Measurements from ENCODE around the gene LRCOL1. TPM values are rescaled to one million over a fixed set of nuclear protein-coding genes. Genes with fewer than 3 reads are reported as not detected.

Gene LRCOL1
- total and polyA plus RNA-seq, 3 donors from 2014 or later, result 0.81 to 1.6 TPM; not detected in 1

GRCh38 chr12:132633398-132633797 lies 23.0 kb upstream of the LRCOL1 start:
- 95% methylated on average over 8 of the region's 8 CpGs for WGBS, 2 donors
- intact Hi-C loops (cut with DNase I; ENCODE audit: low total_unique reads), result no loop called here
- Histone ChIP-seq H3K4me1 (no peaks in the 10 kb centered on the region), H3K9me3 (no peaks in the 10 kb centered on the region), H3K4me3 (no peak overlapping the region), H3K36me3 (ENCODE audit: low read depth, missing control alignments) (no peaks in the 10 kb centered on the region), H3K27ac (no peak overlapping the region), H3K27me3 (no peaks in the 10 kb centered on the region)
- no peak for TF ChIP-seq CTCF (IDR thresholded peaks at IDR 0.05)
- TF ChIP-seq POLR2A (IDR thresholded peaks at IDR 0.05), result no peak
- DNase-seq, result no peak

GRCh38 chr12:132632521-132633228 lies 22.3 kb upstream of the LRCOL1 start:
- TF ChIP-seq CTCF (IDR thresholded peaks at IDR 0.05), result no peak
- TF ChIP-seq POLR2A (IDR thresholded peaks at IDR 0.05), result no peak
- Histone ChIP-seq H3K4me1 (no peaks in the 10 kb centered on the region), H3K36me3 (ENCODE audit: low read depth, missing control alignments) (no peaks in the 10 kb centered on the region), H3K27ac (no peak overlapping the region), H3K27me3 (no peaks in the 10 kb centered on the region), H3K4me3 (no peak overlapping the region), H3K9me3 (no peaks in the 10 kb centered on the region)
- WGBS, 2 donors, result 55 to 83% methylated on average over 5 to 17 of the region's 17 CpGs
- no peak for DNase-seq
- intact Hi-C loops (cut with DNase I; ENCODE audit: low total_unique reads), result no loop called here

DNA sequence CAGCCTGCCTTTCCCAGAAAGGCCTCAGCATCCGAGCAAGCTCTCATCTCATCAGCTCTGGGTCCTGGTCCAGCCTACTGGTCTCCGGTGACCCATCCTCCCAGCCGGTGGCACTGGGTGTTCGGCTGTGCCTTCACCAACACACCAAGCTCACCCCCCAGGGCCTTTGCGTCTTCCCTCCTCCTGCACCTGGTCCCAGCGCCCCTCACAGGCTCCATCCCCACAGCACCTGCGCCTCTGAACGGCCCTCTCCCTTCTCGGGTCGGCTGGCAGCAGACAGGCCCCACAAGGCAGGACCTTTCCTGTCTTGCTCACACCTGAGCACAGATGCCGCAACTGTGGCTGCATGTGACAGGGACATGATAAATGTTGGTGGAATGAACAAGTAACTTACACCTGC lies 21.3 kb upstream of the LRCOL1 start:
- no peaks in the 10 kb centered on the region for H3K27me3 ChIP-seq
- H3K4me1 ChIP-seq, result no peaks in the 10 kb centered on the region
- no peak for DNase-seq
- no peak overlapping the region for H3K4me3 ChIP-seq
- no peaks in the 10 kb centered on the region for H3K36me3 ChIP-seq (ENCODE audit: low read depth, missing control alignments)
- no peak overlapping the region for H3K27ac ChIP-seq
- 94 to 95% methylated on average over 10 of the region's 11 CpGs for WGBS, 2 donors
- no peak for TF ChIP-seq POLR2A (IDR thresholded peaks at IDR 0.05)
- no peak for TF ChIP-seq CTCF (IDR thresholded peaks at IDR 0.05)
- intact Hi-C loops (cut with DNase I; ENCODE audit: low total_unique reads), result no loop called here
- no peaks in the 10 kb centered on the region for H3K9me3 ChIP-seq

DNA sequence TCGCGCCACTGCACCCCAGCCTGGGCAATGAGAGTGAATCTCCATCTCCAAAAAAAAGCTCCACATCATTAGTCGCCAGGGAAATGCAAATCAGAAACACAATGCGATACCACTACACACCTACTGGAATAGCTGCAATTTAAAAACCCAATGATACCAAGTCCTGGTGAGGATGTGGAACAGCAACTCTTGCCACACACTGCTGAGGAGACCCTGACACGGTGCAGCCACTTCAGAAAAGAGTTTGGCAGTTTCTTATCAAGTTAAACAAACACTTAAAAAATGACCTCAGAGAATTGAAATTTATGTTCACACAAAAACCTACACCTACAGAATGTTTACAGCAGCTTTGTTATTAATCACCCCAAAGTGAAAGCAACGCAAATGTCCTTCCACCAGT lies 20.3 kb upstream of the LRCOL1 start:
- TF ChIP-seq POLR2A (IDR thresholded peaks at IDR 0.05) (no peak), CTCF (IDR thresholded peaks at IDR 0.05) (no peak)
- no peaks in the 10 kb centered on the region for H3K9me3 ChIP-seq
- H3K27ac ChIP-seq, result no peak overlapping the region
- DNase-seq, result no peak
- no peaks in the 10 kb centered on the region for H3K4me1 ChIP-seq
- WGBS, 2 donors, result 96 to 97% methylated on average over 6 of the region's 6 CpGs
- no peaks in the 10 kb centered on the region for H3K36me3 ChIP-seq (ENCODE audit: low read depth, missing control alignments)
- H3K27me3 ChIP-seq, result no peaks in the 10 kb centered on the region
- no peak overlapping the region for H3K4me3 ChIP-seq
- intact Hi-C loops (cut with DNase I; ENCODE audit: low total_unique reads), result no loop called here

DNA sequence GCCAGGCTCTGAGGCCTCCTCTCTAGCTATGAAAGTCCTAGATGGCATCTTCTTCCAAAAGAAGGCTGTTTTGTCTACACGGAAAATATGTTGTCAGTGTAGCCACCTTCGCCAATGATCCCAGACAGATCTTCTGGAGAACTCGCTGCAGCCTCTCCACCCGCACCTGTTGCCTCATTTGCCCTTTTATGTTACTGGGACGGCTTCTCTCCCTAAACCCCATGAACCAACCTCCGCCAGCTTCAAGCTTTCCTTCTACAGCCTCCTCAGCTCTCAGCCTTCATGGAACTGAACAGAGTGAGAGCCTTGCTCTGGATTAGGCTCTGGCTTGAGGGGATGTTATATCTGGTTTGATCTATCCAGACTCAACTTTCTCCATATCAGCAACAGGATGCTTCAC lies 18.9 kb upstream of the LRCOL1 start:
- no peaks in the 10 kb centered on the region for H3K36me3 ChIP-seq (ENCODE audit: low read depth, missing control alignments)
- no peak for TF ChIP-seq CTCF (IDR thresholded peaks at IDR 0.05)
- TF ChIP-seq POLR2A (IDR thresholded peaks at IDR 0.05), result no peak
- intact Hi-C loops (cut with DNase I; ENCODE audit: low total_unique reads), result no loop called here

More for the DNA sequence above, 18.9 kb upstream of the LRCOL1 start:
- DNase-seq, result no peak
- H3K9me3 ChIP-seq, result no peaks in the 10 kb centered on the region
- no peak overlapping the region for H3K4me3 ChIP-seq
- WGBS, 2 donors, result 96 to 100% methylated on average over 6 of the region's 6 CpGs
- no peak overlapping the region for H3K27ac ChIP-seq
- no peaks in the 10 kb centered on the region for H3K27me3 ChIP-seq
- no peaks in the 10 kb centered on the region for H3K4me1 ChIP-seq
